Measurements from ENCODE around the gene USP17L24.
"Not testable (repeated sequence)": the region's sequence is repeated elsewhere in the genome, so short reads cannot be mapped to it uniquely, and the experiment has no call there.

The USP17L24 gene

GRCh38 chr4:9324865-9325264, at the start of gene USP17L24:
TSS of gene USP17L24 (plus strand) at chr4:9325165. CDS start at chr4:9325165, 0 bp downstream.
- H3K36me3 Mint-ChIP-seq, H3K4me3 Mint-ChIP-seq, H3K4me1 Mint-ChIP-seq, CTCF ChIA-PET, H3K27ac Mint-ChIP-seq, H3K27me3 Mint-ChIP-seq, H3K9me3 Mint-ChIP-seq, DNase-seq: not testable (repeated sequence)

DNA sequence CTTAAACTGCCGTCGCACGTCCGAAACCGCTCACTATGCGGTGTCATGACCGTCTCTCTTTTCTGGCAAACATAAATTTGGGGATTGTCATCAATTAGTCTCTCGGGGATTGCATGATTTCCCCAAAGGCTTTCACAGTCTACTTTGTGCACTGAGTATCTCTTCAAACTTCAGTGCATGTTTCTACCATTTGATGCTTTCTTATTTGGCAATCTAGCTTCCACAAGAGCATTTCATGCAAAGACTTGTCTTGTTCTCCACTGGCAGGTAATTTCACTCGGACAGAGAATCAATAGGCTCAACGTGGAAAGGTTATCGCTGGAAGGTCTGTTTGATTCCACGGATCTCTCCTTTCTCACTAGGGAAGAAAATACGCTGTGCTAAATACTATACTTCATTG, 774 bp upstream of the USP17L24 start:
- CTCF ChIA-PET, H3K4me1 Mint-ChIP-seq, H3K27me3 Mint-ChIP-seq, H3K9me3 Mint-ChIP-seq, DNase-seq, H3K36me3 Mint-ChIP-seq, H3K27ac Mint-ChIP-seq, H3K4me3 Mint-ChIP-seq: not testable (repeated sequence)

DNA sequence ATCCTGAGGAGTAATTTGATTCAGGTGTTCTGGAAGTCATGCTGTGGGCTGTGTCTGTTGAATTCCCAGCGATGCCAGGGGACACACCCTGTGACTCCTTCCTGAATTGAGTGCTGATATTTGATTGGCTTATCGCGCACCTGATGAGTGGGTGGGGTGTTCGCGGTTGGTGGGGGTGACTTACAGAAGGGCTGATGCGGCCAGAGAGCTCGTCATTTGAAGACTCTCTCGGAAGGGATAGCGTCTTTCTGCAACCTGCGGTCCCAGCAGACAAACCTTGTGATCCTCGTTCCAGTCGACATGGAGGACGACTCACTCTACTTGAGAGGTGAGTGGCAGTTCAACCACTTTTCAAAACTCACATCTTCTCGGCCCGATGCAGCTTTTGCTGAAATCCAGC, 4.6 kb downstream of the USP17L24 start, which contains the start of gene USP17L25:
TSS of gene USP17L25 (plus strand) at position 301 of the 400 bp plus-strand sequence. CDS start at position 301, 0 bp downstream.
- H3K4me3 Mint-ChIP-seq, H3K9me3 Mint-ChIP-seq, H3K27me3 Mint-ChIP-seq, H3K36me3 Mint-ChIP-seq, CTCF ChIA-PET, DNase-seq, H3K27ac Mint-ChIP-seq, H3K4me1 Mint-ChIP-seq: not testable (repeated sequence)

DNA sequence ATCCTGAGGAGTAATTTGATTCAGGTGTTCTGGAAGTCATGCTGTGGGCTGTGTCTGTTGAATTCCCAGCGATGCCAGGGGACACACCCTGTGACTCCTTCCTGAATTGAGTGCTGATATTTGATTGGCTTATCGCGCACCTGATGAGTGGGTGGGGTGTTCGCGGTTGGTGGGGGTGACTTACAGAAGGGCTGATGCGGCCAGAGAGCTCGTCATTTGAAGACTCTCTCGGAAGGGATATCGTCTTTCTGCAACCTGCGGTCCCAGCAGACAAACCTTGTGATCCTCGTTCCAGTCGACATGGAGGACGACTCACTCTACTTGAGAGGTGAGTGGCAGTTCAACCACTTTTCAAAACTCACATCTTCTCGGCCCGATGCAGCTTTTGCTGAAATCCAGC, 9.4 kb downstream of the USP17L24 start, which contains the start of gene USP17L26:
TSS of gene USP17L26 (plus strand) at position 301 of the 400 bp plus-strand sequence. CDS start at position 301, 0 bp downstream.
- not testable (repeated sequence) for H3K27me3 Mint-ChIP-seq

DNA sequence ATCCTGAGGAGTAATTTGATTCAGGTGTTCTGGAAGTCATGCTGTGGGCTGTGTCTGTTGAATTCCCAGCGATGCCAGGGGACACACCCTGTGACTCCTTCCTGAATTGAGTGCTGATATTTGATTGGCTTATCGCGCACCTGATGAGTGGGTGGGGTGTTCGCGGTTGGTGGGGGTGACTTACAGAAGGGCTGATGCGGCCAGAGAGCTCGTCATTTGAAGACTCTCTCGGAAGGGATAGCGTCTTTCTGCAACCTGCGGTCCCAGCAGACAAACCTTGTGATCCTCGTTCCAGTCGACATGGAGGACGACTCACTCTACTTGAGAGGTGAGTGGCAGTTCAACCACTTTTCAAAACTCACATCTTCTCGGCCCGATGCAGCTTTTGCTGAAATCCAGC, 14.1 kb downstream of the USP17L24 start, which contains the start of gene USP17L5:
TSS of gene USP17L5 (plus strand) at position 301 of the 400 bp plus-strand sequence. CDS start at position 301, 0 bp downstream.
- H3K9me3 Mint-ChIP-seq, H3K4me3 Mint-ChIP-seq, CTCF ChIA-PET, H3K36me3 Mint-ChIP-seq, DNase-seq, H3K27ac Mint-ChIP-seq, H3K4me1 Mint-ChIP-seq, H3K27me3 Mint-ChIP-seq: not testable (repeated sequence)

More for the DNA sequence above, 9.4 kb downstream of the USP17L24 start, which contains the start of gene USP17L26:
- H3K36me3 Mint-ChIP-seq, DNase-seq, H3K4me1 Mint-ChIP-seq, H3K4me3 Mint-ChIP-seq, H3K9me3 Mint-ChIP-seq, CTCF ChIA-PET, H3K27ac Mint-ChIP-seq: not testable (repeated sequence)

DNA sequence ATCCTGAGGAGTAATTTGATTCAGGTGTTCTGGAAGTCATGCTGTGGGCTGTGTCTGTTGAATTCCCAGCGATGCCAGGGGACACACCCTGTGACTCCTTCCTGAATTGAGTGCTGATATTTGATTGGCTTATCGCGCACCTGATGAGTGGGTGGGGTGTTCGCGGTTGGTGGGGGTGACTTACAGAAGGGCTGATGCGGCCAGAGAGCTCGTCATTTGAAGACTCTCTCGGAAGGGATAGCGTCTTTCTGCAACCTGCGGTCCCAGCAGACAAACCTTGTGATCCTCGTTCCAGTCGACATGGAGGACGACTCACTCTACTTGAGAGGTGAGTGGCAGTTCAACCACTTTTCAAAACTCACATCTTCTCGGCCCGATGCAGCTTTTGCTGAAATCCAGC, 18.9 kb downstream of the USP17L24 start, which contains the start of gene USP17L27:
TSS of gene USP17L27 (plus strand) at position 301 of the 400 bp plus-strand sequence. CDS start at position 301, 0 bp downstream.
- DNase-seq, H3K27me3 Mint-ChIP-seq, H3K9me3 Mint-ChIP-seq, H3K27ac Mint-ChIP-seq, H3K4me1 Mint-ChIP-seq, H3K36me3 Mint-ChIP-seq, H3K4me3 Mint-ChIP-seq, CTCF ChIA-PET: not testable (repeated sequence)

- H3K4me1 Mint-ChIP-seq, H3K27me3 Mint-ChIP-seq, H3K9me3 Mint-ChIP-seq, CTCF ChIA-PET, DNase-seq, H3K27ac Mint-ChIP-seq, H3K36me3 Mint-ChIP-seq, H3K4me3 Mint-ChIP-seq: not testable (repeated sequence)
Measured at GRCh38 chr4:9348593-9348992, 23.6 kb downstream of the USP17L24 start, which contains the start of gene USP17L28. TSS of gene USP17L28 (plus strand) at chr4:9348893. CDS start at chr4:9348893, 0 bp downstream.

DNA sequence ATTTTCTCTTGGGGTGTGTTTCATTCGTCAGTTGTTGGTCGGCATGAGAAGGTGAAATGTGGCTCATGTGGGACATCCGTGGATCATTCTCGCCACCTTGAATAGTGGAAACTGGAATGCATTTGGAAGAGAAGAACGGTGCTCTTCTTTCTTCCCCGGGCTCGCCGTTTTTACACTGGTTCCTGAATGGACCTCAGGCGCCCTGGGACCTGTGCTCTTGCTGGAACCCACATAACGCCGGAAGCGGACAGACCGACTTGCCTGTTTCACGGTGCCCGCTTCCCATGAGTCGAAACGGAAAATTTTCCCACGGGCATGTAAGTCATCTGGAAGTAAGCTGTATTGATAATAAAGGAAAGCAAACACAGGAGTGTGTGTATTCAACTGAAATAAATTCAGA, 25.9 kb downstream of the USP17L24 start:
- H3K36me3 Mint-ChIP-seq, H3K27me3 Mint-ChIP-seq, H3K9me3 Mint-ChIP-seq, CTCF ChIA-PET, DNase-seq, H3K4me1 Mint-ChIP-seq, H3K4me3 Mint-ChIP-seq, H3K27ac Mint-ChIP-seq: not testable (repeated sequence)

- H3K9me3 Mint-ChIP-seq, H3K27me3 Mint-ChIP-seq, H3K36me3 Mint-ChIP-seq: not testable (repeated sequence)
Measured at GRCh38 chr4:9353338-9353737, 28.4 kb downstream of the USP17L24 start, which contains the start of gene USP17L29. TSS of gene USP17L29 (plus strand) at chr4:9353638. CDS start at chr4:9353638, 0 bp downstream.

DNA sequence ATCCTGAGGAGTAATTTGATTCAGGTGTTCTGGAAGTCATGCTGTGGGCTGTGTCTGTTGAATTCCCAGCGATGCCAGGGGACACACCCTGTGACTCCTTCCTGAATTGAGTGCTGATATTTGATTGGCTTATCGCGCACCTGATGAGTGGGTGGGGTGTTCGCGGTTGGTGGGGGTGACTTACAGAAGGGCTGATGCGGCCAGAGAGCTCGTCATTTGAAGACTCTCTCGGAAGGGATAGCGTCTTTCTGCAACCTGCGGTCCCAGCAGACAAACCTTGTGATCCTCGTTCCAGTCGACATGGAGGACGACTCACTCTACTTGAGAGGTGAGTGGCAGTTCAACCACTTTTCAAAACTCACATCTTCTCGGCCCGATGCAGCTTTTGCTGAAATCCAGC, 37.9 kb downstream of the USP17L24 start, which contains the start of gene USP17L30:
TSS of gene USP17L30 (plus strand) at position 301 of the 400 bp plus-strand sequence. CDS start at position 301, 0 bp downstream.
- DNase-seq, H3K4me1 Mint-ChIP-seq, CTCF ChIA-PET, H3K36me3 Mint-ChIP-seq, H3K9me3 Mint-ChIP-seq, H3K4me3 Mint-ChIP-seq, H3K27me3 Mint-ChIP-seq, H3K27ac Mint-ChIP-seq: not testable (repeated sequence)

More at GRCh38 chr4:9353338-9353737, 28.4 kb downstream of the USP17L24 start, which contains the start of gene USP17L29:
- H3K27ac Mint-ChIP-seq, H3K4me1 Mint-ChIP-seq, H3K4me3 Mint-ChIP-seq, CTCF ChIA-PET, DNase-seq: not testable (repeated sequence)

Data from activated naive CD4-positive, alpha-beta T cell treated with anti-CD3 and anti-CD28 coated beads, Interleukin-2, amount 10 ng/mL, durations not matched to agents 7 days and 5 days (primary cell).